Measurements from ENCODE around the gene COL1A1.

The COL1A1 gene

GRCh38 chr17:50218071-50218759 is 16.8 kb upstream of the COL1A1 start:
- no peaks in the 10 kb centered on the region for H4K20me1 ChIP-seq (ENCODE audit: insufficient read depth, low read length)
- no peak overlapping the region for H3K9ac ChIP-seq (ENCODE audit: low read length)
- no peaks in the 10 kb centered on the region for H3K36me3 ChIP-seq (replicated peaks; ENCODE audit: insufficient read depth, low read length)
- no peak overlapping the region for H3K4me3 ChIP-seq (ENCODE audit: low read length)
- H3K27me3 ChIP-seq (replicated peaks; ENCODE audit: insufficient read depth, low read length): no peaks in the 10 kb centered on the region; the same call in 1 of the 2 replicates
- no peaks in the 10 kb centered on the region for H3F3A ChIP-seq (ENCODE audit: insufficient read depth, low read length)
- H3K9me3 ChIP-seq (replicated peaks; ENCODE audit: insufficient read depth, low read length): no peaks in the 10 kb centered on the region
- peaks cover 11% of the 10 kb centered on the region for H3K4me1 ChIP-seq (ENCODE audit: low read length)
- TF ChIP-seq CTCF (IDR thresholded peaks at IDR 0.05; ENCODE audit: low read length) (no peak), EZH2phosphoT487 (IDR thresholded peaks at IDR 0.05; ENCODE audit: low read length) (no peak), EZH2 (optimal IDR thresholded peaks at IDR 0.05; ENCODE audit: low read depth, low read length) (no peak)
- no peak overlapping the region for H3K4me2 ChIP-seq (ENCODE audit: low read depth, low read length)
- DNase-seq: no peak
- no peak overlapping the region for H2AFZ ChIP-seq (ENCODE audit: low read length)
- no peaks in the 10 kb centered on the region for H3K79me2 ChIP-seq (ENCODE audit: low read length)
- no peak overlapping the region for H3K27ac ChIP-seq (ENCODE audit: low read length)
- no peaks in the 10 kb centered on the region for H3K9me2 ChIP-seq (replicated peaks; ENCODE audit: insufficient read depth, low read length)

GRCh38 chr17:50217591-50217990 is 16.2 kb upstream of the COL1A1 start:
- Histone ChIP-seq H3K36me3 (replicated peaks; ENCODE audit: insufficient read depth, low read length) (no peaks in the 10 kb centered on the region), H3K4me1 (ENCODE audit: low read length) (peaks cover 17% of the 10 kb centered on the region), H2AFZ (ENCODE audit: low read length) (no peak overlapping the region), H3K27me3 (replicated peaks; ENCODE audit: insufficient read depth, low read length) (no peaks in the 10 kb centered on the region; the same call in 1 of the 2 replicates), H3K27ac (ENCODE audit: low read length) (no peak overlapping the region), H3K79me2 (ENCODE audit: low read length) (no peaks in the 10 kb centered on the region), H4K20me1 (ENCODE audit: insufficient read depth, low read length) (no peaks in the 10 kb centered on the region), H3K4me2 (ENCODE audit: low read depth, low read length) (no peak overlapping the region), H3K9ac (ENCODE audit: low read length) (no peak overlapping the region), H3K9me3 (replicated peaks; ENCODE audit: insufficient read depth, low read length) (no peaks in the 10 kb centered on the region), H3K4me3 (ENCODE audit: low read length) (no peak overlapping the region), H3F3A (ENCODE audit: insufficient read depth, low read length) (no peaks in the 10 kb centered on the region), H3K9me2 (replicated peaks; ENCODE audit: insufficient read depth, low read length) (no peaks in the 10 kb centered on the region)
- no peak for DNase-seq
- TF ChIP-seq EZH2phosphoT487 (IDR thresholded peaks at IDR 0.05; ENCODE audit: low read length) (no peak), CTCF (IDR thresholded peaks at IDR 0.05; ENCODE audit: low read length) (no peak), EZH2 (optimal IDR thresholded peaks at IDR 0.05; ENCODE audit: low read depth, low read length) (no peak)

- no peak overlapping the region for H3K4me2 ChIP-seq (ENCODE audit: low read depth, low read length)
- no peak overlapping the region for H3K9ac ChIP-seq (ENCODE audit: low read length)
- no peaks in the 10 kb centered on the region for H3K9me2 ChIP-seq (replicated peaks; ENCODE audit: insufficient read depth, low read length)
- no peak overlapping the region for H2AFZ ChIP-seq (ENCODE audit: low read length)
- peaks cover 10% of the 10 kb centered on the region for H3K27me3 ChIP-seq (replicated peaks; ENCODE audit: insufficient read depth, low read length)
- no peaks in the 10 kb centered on the region for H3K79me2 ChIP-seq (ENCODE audit: low read length)
- no peak for DNase-seq
- H3K27ac ChIP-seq (ENCODE audit: low read length): no peak overlapping the region
- no peak overlapping the region for H3K4me3 ChIP-seq (ENCODE audit: low read length)
- no peaks in the 10 kb centered on the region for H3F3A ChIP-seq (ENCODE audit: insufficient read depth, low read length)
- H3K4me1 ChIP-seq (ENCODE audit: low read length): peaks cover 11% of the 10 kb centered on the region
- H4K20me1 ChIP-seq (ENCODE audit: insufficient read depth, low read length): no peaks in the 10 kb centered on the region
- H3K9me3 ChIP-seq (replicated peaks; ENCODE audit: insufficient read depth, low read length): no peaks in the 10 kb centered on the region
- H3K36me3 ChIP-seq (replicated peaks; ENCODE audit: insufficient read depth, low read length): no peaks in the 10 kb centered on the region
- TF ChIP-seq EZH2phosphoT487 (IDR thresholded peaks at IDR 0.05; ENCODE audit: low read length): no peak
These were observed 13.7 kb upstream of the COL1A1 start for GRCh38 chr17:50214976-50215760.
